NT2/D1 (cell line): ENCODE measurements around the gene MARCHF6.

Experiments
- SUZ12 ChIP-seq: IDR thresholded peaks from 2 replicates; pipeline ENCODE4 v1.6.1; 2011; ENCODE audit not compliant: insufficient read length, insufficient read depth; ENCODE audit errors: extremely low read depth
- YY1 ChIP-seq: IDR thresholded peaks from 2 replicates; pipeline ENCODE4 v1.6.1; 2011; ENCODE audit not compliant: insufficient read length, insufficient read depth

DNA sequence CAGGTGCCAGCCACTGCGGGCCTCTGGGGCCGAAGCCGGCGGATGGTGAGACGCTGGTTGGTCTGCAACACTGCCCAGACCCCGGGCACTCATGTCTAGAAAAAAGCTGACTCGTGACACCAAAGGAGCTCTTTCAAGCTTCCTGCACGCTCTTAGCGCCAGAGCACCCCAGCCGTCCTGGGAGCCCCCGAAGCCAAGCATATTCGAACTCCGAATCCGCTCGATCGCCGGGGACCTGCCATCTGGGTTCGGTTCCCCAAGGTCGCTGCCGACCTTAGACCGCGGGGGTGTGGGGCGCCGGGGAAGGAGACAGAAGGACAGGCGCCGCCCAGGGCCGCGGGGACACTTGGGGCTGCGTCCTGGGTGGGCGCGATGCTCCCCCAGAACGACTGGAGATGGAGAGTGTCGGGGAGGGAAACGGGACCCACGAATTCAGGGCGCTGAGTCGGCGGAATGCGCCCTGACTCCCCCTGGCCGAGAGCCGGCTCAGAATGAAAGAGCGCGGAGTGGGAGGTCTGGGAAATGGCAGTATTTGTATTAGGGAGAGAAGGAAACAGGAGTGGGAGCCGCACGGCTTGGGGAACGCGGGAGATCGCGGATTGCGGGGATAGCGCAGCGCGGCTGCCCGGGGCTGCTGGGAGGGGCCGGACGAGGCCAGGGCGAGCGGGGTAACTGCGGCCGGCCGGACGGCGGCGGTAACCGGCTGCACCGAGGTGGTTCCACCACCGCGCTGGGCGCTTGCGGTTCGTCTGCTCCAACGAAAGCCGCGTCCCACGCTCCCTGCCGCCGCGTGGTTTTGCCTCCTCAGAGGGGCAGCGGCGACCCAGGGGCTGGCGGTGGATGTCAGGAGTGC lies 20.1 kb upstream of the MARCHF6 start:
- TF ChIP-seq YY1 (no peak), SUZ12 (no peak)
